Loucy (cell line): ENCODE data around the gene NFATC1.

ENCODE experiments used
- H2AFZ ChIP-seq: fragments of 200-600 bp; sonication (generic); 2 replicates; pipeline ENCODE4 v1.6.0; 2016; ENCODE audit warnings: antibody characterized with exemption, mild to moderate bottlenecking, low read length, moderate library complexity
- H3F3A ChIP-seq: fragments of 200-600 bp; 2 replicates; pipeline ENCODE4 v1.6.0; 2016; ENCODE audit warnings: antibody characterized with exemption, low read depth, mild to moderate bottlenecking
- H3K27me3 ChIP-seq: fragments of 200-600 bp; sonication (generic); 2 replicates; pipeline ENCODE4 v1.6.1; 2014; ENCODE audit warnings: low read length, mild to moderate bottlenecking; ENCODE audit not compliant: insufficient read depth, poor library complexity, severe bottlenecking
- H3K36me3 ChIP-seq: fragments of 200-600 bp; sonication (generic); 2 replicates; pipeline ENCODE4 v1.6.1; 2016; ENCODE audit warnings: low read length; ENCODE audit not compliant: insufficient read depth
- H3K4me1 ChIP-seq: fragments of 200-600 bp; sonication (generic); 2 replicates; pipeline ENCODE4 v1.5.1; 2014; ENCODE audit warnings: low read length, mild to moderate bottlenecking; ENCODE audit not compliant: insufficient read depth, poor library complexity, severe bottlenecking
- H3K4me2 ChIP-seq: fragments of 200-600 bp; sonication (generic); 2 replicates; pipeline ENCODE4 v1.6.0; 2014; ENCODE audit warnings: antibody characterized with exemption, low read length, low read depth, mild to moderate bottlenecking; ENCODE audit not compliant: poor library complexity, severe bottlenecking
- H3K4me3 ChIP-seq: fragments of 200-600 bp; sonication (generic); 2 replicates; pipeline ENCODE4 v1.5.1; 2014; ENCODE audit warnings: low read length, mild to moderate bottlenecking, mixed read lengths; ENCODE audit not compliant: poor library complexity, severe bottlenecking
- H3K79me2 ChIP-seq: fragments of 200-600 bp; sonication (generic); 2 replicates; pipeline ENCODE4 v1.6.1; 2014; ENCODE audit warnings: low read length; ENCODE audit not compliant: insufficient read depth
- H3K9ac ChIP-seq: fragments of 200-600 bp; sonication (generic); 2 replicates; pipeline ENCODE4 v1.6.0; 2014; ENCODE audit warnings: mild to moderate bottlenecking, low read depth, low read length, moderate library complexity; ENCODE audit not compliant: poor library complexity, severe bottlenecking
- H3K9me2 ChIP-seq: fragments of 200-600 bp; sonication (generic); replicated peaks from 2 replicates; pipeline ENCODE4 v1.6.1; 2016; ENCODE audit warnings: low read depth, low read length, mixed read lengths
- H3K9me3 ChIP-seq: fragments of 200-600 bp; sonication (generic); 2 replicates; pipeline ENCODE4 v1.6.1; 2014; ENCODE audit warnings: mild to moderate bottlenecking, antibody characterized with exemption, low read length, low read depth; ENCODE audit not compliant: insufficient read depth
- H4K20me1 ChIP-seq: fragments of 200-600 bp; sonication (generic); 2 replicates; pipeline ENCODE4 v1.6.0; 2014; ENCODE audit warnings: antibody characterized with exemption, low read length, mild to moderate bottlenecking; ENCODE audit not compliant: insufficient read depth, poor library complexity, severe bottlenecking
- EZH2phosphoT487 ChIP-seq: fragments of 200-600 bp; IDR thresholded peaks from 2 replicates; pipeline ENCODE4 v1.6.1; 2018; ENCODE audit warnings: antibody characterized with exemption, mild to moderate bottlenecking, moderate library complexity, borderline replicate concordance
- TF ChIP-seq, protein P1 (sequence below): fragments of 200-600 bp; sonication (generic); conservative IDR thresholded peaks from 2 replicates; pipeline ENCODE4 v1.5.1; 2014; ENCODE audit warnings: mild to moderate bottlenecking, antibody characterized with exemption, low read length

NFATC1 gene

DNA sequence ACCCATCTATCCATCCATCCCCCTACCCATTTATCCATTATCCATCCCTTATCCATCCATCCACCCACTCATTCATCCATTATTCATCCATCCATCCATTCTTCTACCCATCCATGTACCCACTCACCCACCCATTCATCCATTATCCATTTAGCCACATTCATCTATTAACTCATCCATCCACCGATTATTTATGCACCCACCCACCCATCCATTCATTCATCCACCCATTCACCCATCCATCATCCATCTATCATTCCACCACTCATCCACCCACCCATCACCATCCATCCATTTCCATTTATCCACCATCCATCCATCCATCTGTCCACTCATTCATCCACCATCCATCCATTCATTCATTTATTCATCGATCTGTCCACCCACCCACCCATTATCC, 146.5 kb downstream of the NFATC1 start:
- H2AFZ ChIP-seq, result no peak overlapping the region
- H3F3A ChIP-seq, result no peaks in the 10 kb centered on the region
- peaks cover 31% of the 10 kb centered on the region; the same call in 1 of the 2 replicates for H3K9me3 ChIP-seq
- no peaks in the 10 kb centered on the region for H3K4me1 ChIP-seq
- no peaks in the 10 kb centered on the region for H3K36me3 ChIP-seq
- no peak overlapping the region for H3K9ac ChIP-seq
- H3K9me2 ChIP-seq, result no peaks in the 10 kb centered on the region
- H4K20me1 ChIP-seq, result no peaks in the 10 kb centered on the region
- no peak overlapping the region for H3K4me2 ChIP-seq
- no peak overlapping the region for H3K4me3 ChIP-seq
- TF ChIP-seq, protein P1, sequence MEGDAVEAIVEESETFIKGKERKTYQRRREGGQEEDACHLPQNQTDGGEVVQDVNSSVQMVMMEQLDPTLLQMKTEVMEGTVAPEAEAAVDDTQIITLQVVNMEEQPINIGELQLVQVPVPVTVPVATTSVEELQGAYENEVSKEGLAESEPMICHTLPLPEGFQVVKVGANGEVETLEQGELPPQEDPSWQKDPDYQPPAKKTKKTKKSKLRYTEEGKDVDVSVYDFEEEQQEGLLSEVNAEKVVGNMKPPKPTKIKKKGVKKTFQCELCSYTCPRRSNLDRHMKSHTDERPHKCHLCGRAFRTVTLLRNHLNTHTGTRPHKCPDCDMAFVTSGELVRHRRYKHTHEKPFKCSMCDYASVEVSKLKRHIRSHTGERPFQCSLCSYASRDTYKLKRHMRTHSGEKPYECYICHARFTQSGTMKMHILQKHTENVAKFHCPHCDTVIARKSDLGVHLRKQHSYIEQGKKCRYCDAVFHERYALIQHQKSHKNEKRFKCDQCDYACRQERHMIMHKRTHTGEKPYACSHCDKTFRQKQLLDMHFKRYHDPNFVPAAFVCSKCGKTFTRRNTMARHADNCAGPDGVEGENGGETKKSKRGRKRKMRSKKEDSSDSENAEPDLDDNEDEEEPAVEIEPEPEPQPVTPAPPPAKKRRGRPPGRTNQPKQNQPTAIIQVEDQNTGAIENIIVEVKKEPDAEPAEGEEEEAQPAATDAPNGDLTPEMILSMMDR, result no peak
- TF ChIP-seq EZH2phosphoT487, result no peak
- H3K27me3 ChIP-seq, result no peaks in the 10 kb centered on the region
- H3K79me2 ChIP-seq, result no peaks in the 10 kb centered on the region

DNA sequence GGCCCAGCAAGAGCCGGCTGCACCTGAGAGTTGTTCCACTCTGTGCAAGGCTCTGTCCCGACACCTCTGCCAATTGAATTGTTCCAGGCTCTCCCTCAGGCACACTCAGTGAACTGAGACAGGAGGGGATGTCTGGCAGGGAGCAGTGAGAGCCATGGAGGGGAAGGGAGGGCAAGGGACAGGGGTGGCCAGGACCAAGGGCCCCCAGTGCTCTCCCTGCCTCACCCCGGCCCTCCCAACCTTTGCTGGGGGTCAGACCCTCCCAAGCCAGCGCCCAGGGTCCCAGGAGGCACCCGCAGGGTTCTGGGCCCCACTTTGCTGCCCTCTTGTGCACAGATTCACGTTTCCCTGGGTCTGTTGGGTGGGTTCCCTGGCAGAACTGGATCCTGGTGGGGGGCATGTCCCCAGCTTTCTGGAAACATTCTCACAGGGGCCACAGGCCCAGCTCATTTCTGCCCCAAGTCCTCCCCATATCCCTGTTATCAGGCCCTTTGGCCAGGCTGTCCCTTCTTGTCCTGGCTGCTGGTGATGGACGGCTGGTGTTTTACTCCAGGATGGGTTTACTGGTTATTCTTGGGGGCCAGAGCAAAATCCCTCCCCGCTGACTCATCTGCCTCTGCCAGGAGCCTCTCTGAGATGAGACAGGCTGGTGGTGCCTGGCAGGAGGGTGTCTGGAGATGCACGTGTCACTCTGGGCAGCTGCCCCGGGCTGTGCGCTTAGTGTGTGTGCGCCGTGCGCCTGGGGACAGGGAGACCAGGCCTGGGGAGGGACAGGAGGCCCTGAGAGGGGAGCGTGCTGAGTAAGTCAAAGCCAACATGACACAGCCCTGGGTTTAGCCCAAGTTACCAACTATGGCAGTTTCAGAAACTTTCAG, 147.4 kb downstream of the NFATC1 start:
- no peaks in the 10 kb centered on the region for H3K36me3 ChIP-seq
- no peak overlapping the region for H3K4me3 ChIP-seq
- H3F3A ChIP-seq, result no peaks in the 10 kb centered on the region
- no peak overlapping the region for H2AFZ ChIP-seq
- H3K4me2 ChIP-seq, result no peak overlapping the region
- H3K9me2 ChIP-seq, result no peaks in the 10 kb centered on the region
- no peaks in the 10 kb centered on the region for H4K20me1 ChIP-seq
- no peaks in the 10 kb centered on the region for H3K4me1 ChIP-seq
- H3K27me3 ChIP-seq, result no peaks in the 10 kb centered on the region
- H3K9ac ChIP-seq, result no peak overlapping the region
- no peaks in the 10 kb centered on the region for H3K79me2 ChIP-seq
- peaks cover 29% of the 10 kb centered on the region; the same call in 1 of the 2 replicates for H3K9me3 ChIP-seq
- TF ChIP-seq, protein P1, result no peak
- no peak for TF ChIP-seq EZH2phosphoT487

DNA sequence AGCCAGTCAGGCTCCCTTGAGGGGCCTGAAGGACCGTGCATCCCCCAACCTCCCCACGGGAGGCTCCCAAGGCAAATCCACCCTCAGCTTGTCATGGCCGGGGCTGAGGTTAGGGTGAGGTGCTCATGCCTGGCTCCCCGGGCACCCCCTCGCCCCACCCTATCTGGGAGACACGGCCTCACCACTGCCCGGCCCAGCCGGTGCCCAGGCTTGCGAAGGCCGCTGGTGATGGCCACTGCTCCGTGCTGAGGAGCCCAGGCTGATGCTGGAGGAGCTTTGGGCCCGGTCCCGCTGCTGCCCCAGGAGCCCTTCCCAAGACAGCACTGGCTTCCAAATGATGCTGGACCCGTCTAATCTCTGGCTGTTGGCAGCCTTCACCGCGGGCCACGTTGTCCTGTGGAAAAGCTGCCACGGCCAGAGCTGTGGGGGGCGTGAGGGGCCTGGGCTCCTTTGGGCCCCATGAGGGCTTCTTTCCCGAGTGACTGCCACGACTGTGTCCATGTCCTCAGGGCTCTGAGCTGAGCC, 148.2 kb downstream of the NFATC1 start:
- H3F3A ChIP-seq, result no peaks in the 10 kb centered on the region
- no peaks in the 10 kb centered on the region for H3K9me2 ChIP-seq
- no peak overlapping the region for H3K4me3 ChIP-seq
- no peak overlapping the region for H2AFZ ChIP-seq
- no peaks in the 10 kb centered on the region for H3K27me3 ChIP-seq
- no peaks in the 10 kb centered on the region for H3K4me1 ChIP-seq
- TF ChIP-seq EZH2phosphoT487, result no peak
- TF ChIP-seq, protein P1, result no peak
- no peaks in the 10 kb centered on the region for H3K36me3 ChIP-seq
- no peaks in the 10 kb centered on the region for H3K79me2 ChIP-seq
- no peak overlapping the region for H3K9ac ChIP-seq
- no peak overlapping the region for H3K4me2 ChIP-seq
- H4K20me1 ChIP-seq, result no peaks in the 10 kb centered on the region
- H3K9me3 ChIP-seq, result peaks cover 32% of the 10 kb centered on the region; the same call in 1 of the 2 replicates
